H1 (cell line): ENCODE measurements around the gene APLP2. TPM values are rescaled to one million over a fixed set of nuclear protein-coding genes. Genes with fewer than 3 reads are reported as not detected.

Experiments
- GTF2F1 ChIP-seq: IDR thresholded peaks from 2 replicates; pipeline ENCODE4 v1.6.1; 2012; ENCODE audit warnings: low read depth, low read length, improper control_type of control experiment, borderline replicate concordance
- KDM1A ChIP-seq: fragments of 200-600, 300-600 bp; sonication (generic); IDR thresholded peaks from 2 replicates; pipeline ENCODE4 v1.7.1; 2016; ENCODE audit warnings: mild to moderate bottlenecking, low read length, borderline replicate concordance
- KDM4A ChIP-seq: IDR thresholded peaks from one replicate; pipeline ENCODE4 v1.7.1; 2012; ENCODE audit warnings: low read depth, mild to moderate bottlenecking, moderate library complexity, low read length, inconsistent platforms; ENCODE audit not compliant: severe bottlenecking
- KDM5A ChIP-seq: fragments of 200-600 bp; IDR thresholded peaks from 2 replicates; pipeline ENCODE4 v1.7.1; 2012; ENCODE audit warnings: mild to moderate bottlenecking, low read length, inconsistent platforms, mixed read lengths
- MAFK ChIP-seq: IDR thresholded peaks from 2 replicates; pipeline ENCODE4 v1.6.1; 2012; ENCODE audit warnings: low read depth, mild to moderate bottlenecking, improper control_type of control experiment, low read length
- POU5F1 ChIP-seq: IDR thresholded peaks from 2 replicates; pipeline ENCODE4 v1.6.1; 2011; ENCODE audit warnings: low read depth, mild to moderate bottlenecking, low read length, moderate library complexity
- polyA plus RNA-seq, 7 experiments: library from polyadenylated mRNA; depleted of rRNA in 3 of 7; stranded (reverse) in 5 of 7; unstranded in 2 of 7; fragments of >200 nt in 5 of 7; fragments of 200-250 nt in 2 of 7; gene quantifications; 1 replicate in 5 of 7; 2 replicates in 1 of 7; 4 replicates in 1 of 7; pipeline versions ENCODE4 v1.2.1 to v1.2.3, GENCODE V29; 2011 to 2013; ENCODE audit warnings: missing spikeins in 2 of 7, mixed read lengths in 2 of 7
- total RNA-seq: library from RNA; stranded (reverse); fragmentation: NEBNext Ultra II Directional; extraction: Animal tissue kit (Norgen Biotek cat#: 25700); gene quantifications from 2 replicates; pipeline ENCODE4 v1.2.1, GENCODE V29; 2021

The APLP2 gene
- total and polyA plus RNA-seq, 2 of the 8 experiments (the other 6 are each of a cell fraction or from before 2014, with no cell fraction given): 222 to 315 TPM

DNA sequence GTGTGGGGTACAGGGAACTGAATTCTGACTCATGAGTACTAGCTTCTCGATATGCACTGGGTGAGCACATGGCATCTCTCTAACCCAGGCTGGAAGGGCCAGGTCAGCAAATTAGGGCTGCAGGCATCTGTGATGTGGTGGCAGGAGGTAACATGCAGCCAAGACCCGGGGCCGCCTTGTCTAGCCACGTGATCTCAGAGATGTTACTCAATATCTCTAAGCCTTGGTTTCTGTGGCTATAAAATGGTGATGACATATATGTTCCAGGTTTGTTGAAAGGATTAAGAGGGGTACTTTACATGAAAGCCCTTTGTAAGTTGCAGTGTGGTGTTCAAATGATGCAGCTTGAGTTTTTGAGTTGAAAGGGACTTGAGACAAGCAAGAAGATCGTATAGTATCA is 93.0 kb downstream of the APLP2 start (continued):
- TF ChIP-seq POU5F1: no peak
- TF ChIP-seq KDM4A: no peak
- no peak for TF ChIP-seq GTF2F1
- no peak for TF ChIP-seq KDM5A
- TF ChIP-seq KDM1A: no peak
- no peak; the same call in 1 of the 2 replicates for TF ChIP-seq MAFK
